Myometrial cell (primary cell): ENCODE results near the gene SF3B3. TPM values are rescaled to one million over a fixed set of nuclear protein-coding genes. Genes with fewer than 3 reads are reported as not detected.

ENCODE experiments used
- total RNA-seq: library from RNA; depleted of rRNA; stranded (reverse); fragments of >200 nt; gene quantifications from 2 replicates; pipeline ENCODE4 v1.2.3, GENCODE V29; 2015

SF3B3 gene
- total RNA-seq, result 163 and 212 TPM in 2 replicates

DNA sequence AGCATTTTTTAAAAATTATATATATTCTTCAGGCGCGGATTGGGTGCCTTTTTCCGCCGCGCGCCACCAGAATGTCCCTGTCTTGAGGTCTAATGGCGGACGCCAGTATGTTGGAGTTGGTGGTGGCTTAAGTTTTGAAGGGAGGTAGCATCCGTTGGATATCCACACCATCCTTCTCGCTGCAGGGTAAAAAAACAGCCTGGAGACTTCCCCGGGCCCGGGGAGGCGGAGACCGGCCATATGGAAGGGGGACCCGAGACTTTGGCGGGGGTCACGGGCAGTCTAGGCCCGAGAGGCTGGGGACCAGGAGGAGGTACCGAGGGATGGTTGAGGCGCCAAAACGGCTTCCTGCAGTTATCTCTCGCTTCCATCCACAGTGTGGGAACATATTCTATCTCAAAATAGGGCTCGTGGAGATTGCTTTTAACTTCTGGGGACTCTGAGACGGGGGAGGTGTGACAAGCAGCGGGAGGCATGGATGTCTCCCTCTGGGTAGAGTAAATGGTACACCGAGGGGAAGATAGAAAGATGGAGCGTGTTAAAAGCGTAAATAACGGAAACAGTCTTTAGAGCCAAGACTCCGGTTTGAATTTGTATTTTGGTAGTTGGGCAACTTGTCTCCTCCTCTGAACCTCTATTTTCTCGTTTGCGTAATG is at the start of gene SF3B3:
Gene SF3B3, plus strand, starts transcription at position 74 of the 656 bp plus-strand sequence. CDS start 2,841 bp downstream, outside the sequence.

DNA sequence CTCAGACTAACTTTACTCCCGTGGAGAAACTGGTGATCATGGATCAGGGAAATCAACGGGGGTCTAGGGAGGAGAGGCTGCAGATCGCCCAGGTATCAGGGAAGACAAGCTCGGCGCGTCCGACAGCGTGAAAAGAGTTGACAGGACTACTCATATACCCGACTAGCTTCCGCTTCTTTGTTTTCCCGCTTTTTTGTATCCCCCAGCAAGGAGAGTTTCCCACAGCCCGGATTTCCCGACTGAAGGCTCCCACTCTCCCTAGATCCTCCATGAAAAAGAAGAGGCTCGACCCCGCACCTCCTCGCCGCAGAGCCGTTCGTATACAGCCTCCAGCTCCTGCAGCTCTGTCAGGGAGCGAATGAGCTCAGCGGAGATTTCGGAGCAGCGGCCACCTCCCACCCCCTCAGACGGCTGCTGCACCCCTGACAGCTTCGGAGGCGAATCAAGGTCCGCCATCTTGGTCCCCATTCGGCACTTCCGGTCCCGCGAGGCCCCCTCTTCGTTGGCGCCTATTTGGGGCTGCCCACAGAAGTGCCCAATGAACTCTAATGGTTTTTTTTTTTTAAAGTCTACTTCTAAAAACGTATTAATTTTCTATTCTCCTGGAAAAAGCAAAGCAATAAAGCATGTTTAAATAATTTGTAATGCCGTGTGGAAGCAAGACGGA is 407 bp upstream of the SF3B3 start, which contains the start of gene COG4:
Gene COG4, minus strand, starts transcription at position 479 of the 667 bp plus-strand sequence. Its CDS starts 11 bp downstream, at position 468.

Other genes with a start within 250 kb of the SF3B3 start
- gene AARS1, start 234.3 kb upstream of the SF3B3 start, total RNA-seq, result 188 and 207 TPM in 2 replicates
- 41.3 and 53.6 TPM in 2 replicates for gene DDX19B, start 224.6 kb upstream of the SF3B3 start, total RNA-seq
- 31.1 and 35.4 TPM in 2 replicates for gene DDX19A, start 176.9 kb upstream of the SF3B3 start, total RNA-seq
- 31.2 and 32.3 TPM in 2 replicates for gene ST3GAL2, start 84.7 kb upstream of the SF3B3 start, total RNA-seq
- 10.1 and 25.9 TPM in 2 replicates for gene FCSK, start 69.2 kb upstream of the SF3B3 start, total RNA-seq
- 68.6 and 82.4 TPM in 2 replicates for gene COG4, start 262 bp upstream of the SF3B3 start, total RNA-seq
- 0.89 and 2.3 TPM in 2 replicates for gene IL34, start 122.7 kb downstream of the SF3B3 start, total RNA-seq
- gene MTSS2, start 162.2 kb downstream of the SF3B3 start, total RNA-seq, result 44.4 and 58.8 TPM in 2 replicates